ENCODE measurements around the gene FAM227B.

- TF ChIP-seq, protein P1, sequence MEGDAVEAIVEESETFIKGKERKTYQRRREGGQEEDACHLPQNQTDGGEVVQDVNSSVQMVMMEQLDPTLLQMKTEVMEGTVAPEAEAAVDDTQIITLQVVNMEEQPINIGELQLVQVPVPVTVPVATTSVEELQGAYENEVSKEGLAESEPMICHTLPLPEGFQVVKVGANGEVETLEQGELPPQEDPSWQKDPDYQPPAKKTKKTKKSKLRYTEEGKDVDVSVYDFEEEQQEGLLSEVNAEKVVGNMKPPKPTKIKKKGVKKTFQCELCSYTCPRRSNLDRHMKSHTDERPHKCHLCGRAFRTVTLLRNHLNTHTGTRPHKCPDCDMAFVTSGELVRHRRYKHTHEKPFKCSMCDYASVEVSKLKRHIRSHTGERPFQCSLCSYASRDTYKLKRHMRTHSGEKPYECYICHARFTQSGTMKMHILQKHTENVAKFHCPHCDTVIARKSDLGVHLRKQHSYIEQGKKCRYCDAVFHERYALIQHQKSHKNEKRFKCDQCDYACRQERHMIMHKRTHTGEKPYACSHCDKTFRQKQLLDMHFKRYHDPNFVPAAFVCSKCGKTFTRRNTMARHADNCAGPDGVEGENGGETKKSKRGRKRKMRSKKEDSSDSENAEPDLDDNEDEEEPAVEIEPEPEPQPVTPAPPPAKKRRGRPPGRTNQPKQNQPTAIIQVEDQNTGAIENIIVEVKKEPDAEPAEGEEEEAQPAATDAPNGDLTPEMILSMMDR (conservative IDR thresholded peaks at IDR 0.05 in 1 of 2, IDR thresholded peaks at IDR 0.05 in 1 of 2; ENCODE audit: extremely low read depth in 1 of 2, insufficient read depth in 1 of 2, low read depth in 1 of 2, low read length in 2 of 2), result peak in 1 of 2 donors; percentile 49
- TF ChIP-seq EZH2 (IDR thresholded peaks at IDR 0.05; ENCODE audit: borderline replicate concordance, low read length), result no peak
These were observed 249.8 kb downstream of the FAM227B start for GRCh38 chr15:49370782-49371181.

Measured in mammary epithelial cell (primary cell).